Epithelial cell of esophagus (primary cell): ENCODE data around the gene ARNT2.

ENCODE experiments used
- DNase-seq: peaks from one replicate; pipeline ENCODE4 v3.0.0; 2010; ENCODE audit warnings: low read depth
- H3K4me3 ChIP-seq: 2 replicates; pipeline ENCODE4 v1.5.1; 2011; ENCODE audit warnings: mild to moderate bottlenecking, low read length, control low read depth
- CTCF ChIP-seq: IDR thresholded peaks from 2 replicates; pipeline ENCODE4 v1.5.1; 2011; ENCODE audit warnings: low read depth, mild to moderate bottlenecking, low read length, control low read depth, inconsistent platforms; ENCODE audit not compliant: insufficient read depth; ENCODE audit errors: missing control alignments

The ARNT2 gene

GRCh38 chr15:80590761-80591355 is 186.7 kb downstream of the ARNT2 start:
- no peak for TF ChIP-seq CTCF
- H3K4me3 ChIP-seq, result no peak overlapping the region
- DNase-seq, result no peak

- no peak overlapping the region for H3K4me3 ChIP-seq
- no peak for DNase-seq
- no peak for TF ChIP-seq CTCF
These were observed 187.3 kb downstream of the ARNT2 start for GRCh38 chr15:80591471-80591870.

GRCh38 chr15:80591938-80592825 is 188.0 kb downstream of the ARNT2 start:
- DNase-seq, result no peak
- no peak overlapping the region for H3K4me3 ChIP-seq
- no peak for TF ChIP-seq CTCF

- no peak for DNase-seq
- no peak for TF ChIP-seq CTCF
- no peak overlapping the region for H3K4me3 ChIP-seq
These were observed 189.4 kb downstream of the ARNT2 start for GRCh38 chr15:80593486-80594030.

- no peak for TF ChIP-seq CTCF
- H3K4me3 ChIP-seq, result no peak overlapping the region
- DNase-seq, result no peak
These were observed 190.1 kb downstream of the ARNT2 start for GRCh38 chr15:80594091-80594889.

- no peak overlapping the region for H3K4me3 ChIP-seq
- DNase-seq, result peak; percentile 35
- no peak for TF ChIP-seq CTCF
These were observed 191.2 kb downstream of the ARNT2 start for GRCh38 chr15:80595396-80595795.
